H1 (cell line): ENCODE measurements around the gene ADPRHL1.

ENCODE experiments used
- CEBPB ChIP-seq: IDR thresholded peaks from 2 replicates; pipeline ENCODE4 v1.6.1; 2012; ENCODE audit warnings: low read depth, low read length
- CHD2 ChIP-seq: IDR thresholded peaks from 2 replicates; pipeline ENCODE4 v1.6.1; 2012; ENCODE audit warnings: low read length, improper control_type of control experiment
- EZH2 ChIP-seq: fragments of 200-600 bp; sonication (generic); IDR thresholded peaks from 2 replicates; pipeline ENCODE4 v1.7.1; 2012; ENCODE audit warnings: low read depth, mild to moderate bottlenecking, moderate library complexity, low read length, inconsistent platforms; ENCODE audit not compliant: severe bottlenecking
- POLR2A ChIP-seq, 2 experiments: IDR thresholded peaks; 1 replicate in 1 of 2; 2 replicates in 1 of 2; pipeline ENCODE4 v1.6.1; 2011; ENCODE audit warnings: low read depth in 2 of 2, low read length in 2 of 2, mild to moderate bottlenecking in 2 of 2; ENCODE audit errors: control extremely low read depth in 1 of 2
- POLR2AphosphoS5 ChIP-seq: IDR thresholded peaks from 2 replicates; pipeline ENCODE4 v1.6.1; 2011; ENCODE audit warnings: low read depth, low read length
- SP1 ChIP-seq: IDR thresholded peaks from 2 replicates; pipeline ENCODE4 v1.6.1; 2011; ENCODE audit warnings: low read depth, low read length
- SUZ12 ChIP-seq: fragments of 200-600 bp; sonication (generic); IDR thresholded peaks from 2 replicates; pipeline ENCODE4 v1.6.1; 2012; ENCODE audit warnings: mild to moderate bottlenecking, inconsistent platforms, low read length, moderate library complexity, mixed read lengths
- TAF1 ChIP-seq: IDR thresholded peaks from 2 replicates; pipeline ENCODE4 v1.6.1; 2011; ENCODE audit warnings: mild to moderate bottlenecking, low read depth, low read length
- TF ChIP-seq, protein P1 (sequence below), 3 experiments: IDR thresholded peaks; 1 replicate in 2 of 3; 2 replicates in 1 of 3; pipeline versions ENCODE4 v1.5.1 to v1.6.1; 2011; ENCODE audit warnings: low read length in 3 of 3, mild to moderate bottlenecking in 3 of 3, inconsistent platforms in 2 of 3, low read depth in 1 of 3, moderate library complexity in 1 of 3; ENCODE audit not compliant: insufficient read depth in 1 of 3; ENCODE audit errors: control extremely low read depth in 1 of 3
- TF ChIP-seq, protein P2 (sequence below): IDR thresholded peaks from 2 replicates; pipeline ENCODE4 v1.6.1; 2012; ENCODE audit warnings: inconsistent platforms

DNA sequence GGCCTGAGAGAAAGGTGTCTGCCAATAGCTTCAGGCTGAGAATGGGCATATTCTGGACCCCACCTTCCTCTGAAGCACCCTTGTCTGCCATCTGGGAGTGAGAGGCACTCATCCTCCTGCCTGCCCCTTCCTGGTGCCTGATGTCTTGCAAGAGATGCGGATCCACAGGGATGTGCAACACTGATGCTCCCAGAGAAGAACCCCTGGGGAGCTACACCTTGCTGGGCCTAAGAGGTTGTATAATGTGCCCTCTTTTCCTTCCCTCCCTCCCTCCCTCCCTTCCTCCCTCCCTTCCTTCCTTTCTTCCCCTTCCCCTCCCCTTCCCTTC, 34.6 kb downstream of the ADPRHL1 start:
- TF ChIP-seq POLR2AphosphoS5, result no peak
- TF ChIP-seq SP1, result no peak
- TF ChIP-seq SUZ12, result no peak
- TF ChIP-seq CEBPB, result no peak
- TF ChIP-seq EZH2, result no peak
- TF ChIP-seq, protein P1, sequence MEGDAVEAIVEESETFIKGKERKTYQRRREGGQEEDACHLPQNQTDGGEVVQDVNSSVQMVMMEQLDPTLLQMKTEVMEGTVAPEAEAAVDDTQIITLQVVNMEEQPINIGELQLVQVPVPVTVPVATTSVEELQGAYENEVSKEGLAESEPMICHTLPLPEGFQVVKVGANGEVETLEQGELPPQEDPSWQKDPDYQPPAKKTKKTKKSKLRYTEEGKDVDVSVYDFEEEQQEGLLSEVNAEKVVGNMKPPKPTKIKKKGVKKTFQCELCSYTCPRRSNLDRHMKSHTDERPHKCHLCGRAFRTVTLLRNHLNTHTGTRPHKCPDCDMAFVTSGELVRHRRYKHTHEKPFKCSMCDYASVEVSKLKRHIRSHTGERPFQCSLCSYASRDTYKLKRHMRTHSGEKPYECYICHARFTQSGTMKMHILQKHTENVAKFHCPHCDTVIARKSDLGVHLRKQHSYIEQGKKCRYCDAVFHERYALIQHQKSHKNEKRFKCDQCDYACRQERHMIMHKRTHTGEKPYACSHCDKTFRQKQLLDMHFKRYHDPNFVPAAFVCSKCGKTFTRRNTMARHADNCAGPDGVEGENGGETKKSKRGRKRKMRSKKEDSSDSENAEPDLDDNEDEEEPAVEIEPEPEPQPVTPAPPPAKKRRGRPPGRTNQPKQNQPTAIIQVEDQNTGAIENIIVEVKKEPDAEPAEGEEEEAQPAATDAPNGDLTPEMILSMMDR (IDR thresholded peaks at IDR 0.05; ENCODE audit: control extremely low read depth in 1 of 3, insufficient read depth in 1 of 3, low read depth in 1 of 3, low read length in 3 of 3), result no peak
- no peak for TF ChIP-seq POLR2A (IDR thresholded peaks at IDR 0.05; ENCODE audit: control extremely low read depth in 1 of 2, low read depth in 2 of 2, low read length in 2 of 2)
- TF ChIP-seq TAF1, result no peak
- TF ChIP-seq, protein P2, sequence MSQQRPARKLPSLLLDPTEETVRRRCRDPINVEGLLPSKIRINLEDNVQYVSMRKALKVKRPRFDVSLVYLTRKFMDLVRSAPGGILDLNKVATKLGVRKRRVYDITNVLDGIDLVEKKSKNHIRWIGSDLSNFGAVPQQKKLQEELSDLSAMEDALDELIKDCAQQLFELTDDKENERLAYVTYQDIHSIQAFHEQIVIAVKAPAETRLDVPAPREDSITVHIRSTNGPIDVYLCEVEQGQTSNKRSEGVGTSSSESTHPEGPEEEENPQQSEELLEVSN, result no peak
- TF ChIP-seq CHD2, result no peak
